Measurements from ENCODE around the gene JPT1.
"Not testable (repeated sequence)": the region's sequence is repeated elsewhere in the genome, so short reads cannot be mapped to it uniquely, and the experiment has no call there.

Gene JPT1

GRCh38 chr17:75174996-75175395, 20.7 kb upstream of the JPT1 start:
- no peak for FAIRE-seq
- no peak for DNase-seq (ENCODE audit: insufficient read length, low spot score)
- TF ChIP-seq POLR2A (IDR thresholded peaks at IDR 0.05; ENCODE audit: low read depth, low read length), result no peak

DNA sequence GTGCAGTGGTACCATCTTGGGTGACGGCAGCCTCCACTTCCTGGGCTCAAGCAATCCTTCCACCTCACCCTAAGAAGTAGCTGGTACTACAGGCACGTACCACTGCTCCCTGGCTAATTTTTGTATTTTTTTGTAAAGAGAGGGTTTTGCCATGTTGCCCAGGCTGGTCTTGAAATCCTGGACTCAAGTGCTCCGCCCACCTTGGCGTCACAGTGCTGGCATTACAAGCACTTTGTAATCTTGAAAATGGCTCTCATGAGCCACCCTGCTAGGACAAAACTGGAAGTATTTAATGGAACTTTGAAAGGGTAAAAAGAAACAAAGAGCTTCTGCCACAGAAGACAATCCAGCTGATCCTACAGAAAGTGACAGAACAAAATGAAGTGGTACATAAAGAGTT, 19.2 kb upstream of the JPT1 start:
- no peak for TF ChIP-seq POLR2A (IDR thresholded peaks at IDR 0.05; ENCODE audit: low read depth, low read length)
- DNase-seq (ENCODE audit: insufficient read length, low spot score), result no peak
- FAIRE-seq, result no peak

- no peak for TF ChIP-seq POLR2A (IDR thresholded peaks at IDR 0.05; ENCODE audit: low read depth, low read length)
- FAIRE-seq, result no peak
- no peak for DNase-seq (ENCODE audit: insufficient read length, low spot score)
These were observed 14.7 kb upstream of the JPT1 start for GRCh38 chr17:75168998-75169397.

DNA sequence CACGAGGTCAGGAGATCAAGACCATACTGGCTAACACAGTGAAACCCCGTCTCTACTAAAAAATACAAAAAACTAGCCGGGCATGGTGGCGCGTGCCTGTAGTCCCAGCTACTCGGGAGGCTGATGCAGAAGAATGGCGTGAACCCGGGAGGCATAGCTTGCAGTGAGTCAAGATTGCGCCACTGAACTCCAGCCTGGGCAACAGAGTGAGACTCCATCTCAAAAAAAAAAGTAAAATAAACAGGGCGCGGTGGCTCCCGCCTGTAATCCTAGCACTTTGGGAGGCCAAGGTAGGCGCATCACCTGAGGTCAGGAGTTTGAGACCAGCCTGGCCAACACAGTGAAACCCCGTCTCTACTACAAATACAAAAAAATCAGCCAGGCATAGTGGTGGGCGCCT, 10.3 kb upstream of the JPT1 start:
- DNase-seq (ENCODE audit: insufficient read length, low spot score); FAIRE-seq: not testable (repeated sequence)

DNA sequence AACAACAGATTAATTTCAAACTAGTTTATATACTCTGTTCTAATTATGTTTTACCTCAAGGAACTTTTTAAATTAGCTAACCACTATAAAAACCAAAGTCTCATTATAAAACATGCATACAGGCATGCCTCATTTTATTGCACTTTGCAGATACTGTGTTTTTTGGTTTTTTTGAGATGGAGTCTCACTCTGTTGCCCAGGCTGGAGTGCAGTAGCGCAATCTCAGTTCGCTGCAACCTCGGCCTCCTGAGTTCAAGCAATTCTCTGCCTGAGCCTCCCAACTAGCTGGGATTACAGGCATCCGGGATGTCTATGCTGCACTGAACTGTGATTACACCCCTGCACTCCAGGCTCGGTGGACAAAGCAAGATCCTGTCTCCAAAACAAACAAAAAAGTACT, 8.8 kb upstream of the JPT1 start:
- no peak for TF ChIP-seq POLR2A (IDR thresholded peaks at IDR 0.05; ENCODE audit: low read depth, low read length)
- DNase-seq (ENCODE audit: insufficient read length, low spot score), result no peak
- no peak for FAIRE-seq

GRCh38 chr17:75160211-75160610, 5.9 kb upstream of the JPT1 start:
- DNase-seq (ENCODE audit: insufficient read length, low spot score) (no peak), FAIRE-seq (no peak)
- TF ChIP-seq POLR2A (IDR thresholded peaks at IDR 0.05; ENCODE audit: low read depth, low read length), result no peak

DNA sequence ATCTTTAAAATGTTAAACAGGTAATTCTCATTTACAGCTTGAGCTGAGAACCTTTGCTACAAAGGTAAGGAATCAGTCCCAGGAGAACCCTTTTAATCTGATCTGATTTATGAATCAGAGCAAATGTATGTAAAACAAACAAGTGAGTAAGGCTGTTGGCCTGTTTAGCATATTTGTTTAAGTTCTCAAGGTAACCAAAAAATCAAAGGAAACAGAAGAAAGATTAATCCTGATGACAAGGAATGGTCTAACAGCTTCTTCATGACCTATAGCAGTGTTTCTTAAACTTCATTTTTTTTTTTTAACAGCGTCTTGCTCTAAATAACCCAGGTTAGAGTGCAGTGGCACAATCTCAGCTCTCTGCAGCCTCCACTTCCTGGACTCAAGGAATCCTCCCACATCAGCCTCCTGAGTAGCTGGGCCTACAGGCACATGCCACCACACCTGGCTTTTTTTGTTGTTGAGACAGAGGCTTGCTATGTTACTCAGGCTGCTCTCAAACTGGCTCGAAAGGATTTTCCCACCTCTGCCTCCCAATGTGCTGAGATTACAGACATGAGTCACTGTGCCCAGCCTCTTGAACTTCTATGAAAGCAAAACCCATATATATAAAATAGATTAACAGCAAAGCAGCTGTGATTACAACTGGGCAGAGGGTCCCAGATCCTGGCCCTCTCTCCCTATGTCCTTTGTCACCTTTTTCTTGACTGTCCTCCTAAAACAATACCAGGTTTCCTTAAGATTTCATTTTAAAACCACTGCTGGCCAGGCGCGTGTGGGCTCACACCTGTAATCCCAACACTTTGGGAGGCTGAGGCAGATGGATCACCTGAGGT, 5.1 kb upstream of the JPT1 start:
- TF ChIP-seq POLR2A (IDR thresholded peaks at IDR 0.05; ENCODE audit: low read depth, low read length), result no peak
- no peak for FAIRE-seq
- DNase-seq (ENCODE audit: insufficient read length, low spot score), result peak; percentile 24

DNA sequence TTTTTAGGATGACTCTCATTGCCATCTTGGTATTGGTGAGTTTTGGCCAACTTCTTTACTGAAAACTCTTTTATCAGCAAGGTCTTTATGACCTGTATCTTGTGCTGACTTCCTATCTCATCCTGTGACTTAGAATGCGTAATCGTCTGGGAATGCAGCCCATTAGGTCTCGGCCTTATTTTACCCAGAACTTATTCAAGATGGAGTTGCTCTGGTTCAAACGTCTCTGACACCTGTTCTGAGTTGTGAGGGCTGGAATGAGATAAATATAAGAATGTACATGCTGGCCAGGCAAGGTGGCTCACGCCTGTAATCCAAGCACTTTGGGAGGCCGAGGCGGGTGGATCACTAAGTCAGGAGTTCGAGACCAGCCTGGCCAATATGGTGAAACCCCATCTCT, 4.2 kb upstream of the JPT1 start:
- DNase-seq (ENCODE audit: insufficient read length, low spot score); FAIRE-seq: not testable (repeated sequence)

DNA sequence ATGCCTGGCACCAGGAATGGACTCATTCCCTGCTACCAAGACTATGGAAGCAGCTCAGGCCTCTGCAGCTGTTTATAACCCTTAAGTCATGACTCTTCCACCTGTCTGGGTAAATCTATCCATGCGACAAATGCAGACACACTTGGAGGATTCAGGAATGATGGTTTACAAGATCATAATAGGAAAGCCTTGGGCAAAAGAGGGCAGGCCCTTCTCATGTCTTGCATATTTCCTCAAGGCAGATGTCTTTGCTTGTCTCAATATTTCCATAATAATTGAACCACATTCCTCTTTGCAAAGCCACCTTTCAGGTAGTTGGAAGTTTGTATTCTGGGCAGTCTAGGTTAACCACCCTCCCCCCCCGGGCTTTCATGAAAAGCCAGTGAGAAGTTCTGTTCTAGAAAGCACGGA, 884 bp upstream of the JPT1 start:
- FAIRE-seq, result no peak
- no peak for DNase-seq (ENCODE audit: insufficient read length, low spot score)
- no peak for TF ChIP-seq POLR2A (IDR thresholded peaks at IDR 0.05; ENCODE audit: low read depth, low read length)

- no peak for TF ChIP-seq POLR2A (IDR thresholded peaks at IDR 0.05; ENCODE audit: low read depth, low read length)
- FAIRE-seq (no peak), DNase-seq (ENCODE audit: insufficient read length, low spot score) (no peak)
These were observed 525 bp downstream of the JPT1 start for GRCh38 chr17:75153780-75154194.

DNA sequence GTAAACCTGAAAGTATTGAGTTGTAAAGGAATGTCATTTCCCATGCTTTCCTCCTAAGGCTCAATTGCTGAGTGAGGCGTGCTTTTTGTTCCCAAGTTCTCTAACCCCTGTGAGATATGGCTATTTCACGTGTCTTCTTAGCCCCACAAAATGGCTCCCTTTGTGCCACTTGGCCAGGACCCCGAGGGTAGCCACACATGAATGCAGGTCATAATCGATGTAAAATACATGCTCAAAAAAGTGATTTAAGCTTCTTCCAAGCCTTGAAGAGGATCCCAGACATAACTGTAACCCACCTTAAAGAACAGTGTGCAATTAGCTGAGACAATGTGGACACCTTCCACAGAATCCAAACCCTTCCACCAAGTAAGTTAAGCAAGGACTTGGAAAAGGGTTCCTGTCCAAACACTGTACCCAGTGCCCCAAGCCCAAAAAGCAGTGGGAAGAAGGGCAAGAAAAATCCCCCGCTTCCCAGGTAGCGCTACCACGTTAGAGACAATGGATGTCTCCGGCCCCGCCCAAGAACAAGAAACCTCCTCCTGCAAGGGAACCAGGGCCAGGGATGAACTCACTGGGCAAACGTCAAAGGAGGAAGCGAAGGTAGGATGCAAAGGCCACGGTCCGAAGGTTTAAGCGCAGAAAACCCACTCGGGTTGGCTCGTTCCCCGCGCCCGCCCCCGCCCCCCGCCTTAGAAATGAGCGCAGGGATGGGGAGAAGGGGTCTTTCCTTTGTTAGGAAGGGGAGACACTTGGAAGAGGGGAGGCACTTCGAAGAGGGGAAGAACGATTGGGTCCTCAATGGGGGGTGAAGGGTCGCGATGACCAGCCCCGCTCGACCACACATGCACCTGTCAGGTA, 1.2 kb downstream of the JPT1 start:
- FAIRE-seq (no peak), DNase-seq (ENCODE audit: insufficient read length, low spot score) (no peak)
- no peak for TF ChIP-seq POLR2A (IDR thresholded peaks at IDR 0.05; ENCODE audit: low read depth, low read length)

- DNase-seq (ENCODE audit: insufficient read length, low spot score) (no peak), FAIRE-seq (no peak)
- TF ChIP-seq POLR2A (IDR thresholded peaks at IDR 0.05; ENCODE audit: low read depth, low read length), result no peak
These were observed 1.8 kb downstream of the JPT1 start for GRCh38 chr17:75152523-75152921.

- no peak for DNase-seq (ENCODE audit: insufficient read length, low spot score)
- no peak for TF ChIP-seq POLR2A (IDR thresholded peaks at IDR 0.05; ENCODE audit: low read depth, low read length)
- FAIRE-seq, result no peak
These were observed 2.4 kb downstream of the JPT1 start for GRCh38 chr17:75151930-75152329.

- DNase-seq (ENCODE audit: insufficient read length, low spot score) (no peak), FAIRE-seq (no peak)
- TF ChIP-seq POLR2A (IDR thresholded peaks at IDR 0.05; ENCODE audit: low read depth, low read length), result no peak
These were observed 6.3 kb downstream of the JPT1 start for GRCh38 chr17:75147878-75148546.

All from H54 (cell line).